Omental fat pad (tissue), 4 donors: Measurements from ENCODE around the gene ELF1. TPM values are rescaled to one million over a fixed set of nuclear protein-coding genes. Genes with fewer than 3 reads are reported as not detected.
"Not testable (repeated sequence)": the region's sequence is repeated elsewhere in the genome, so short reads cannot be mapped to it uniquely, and the experiment has no call there.

Experiments
- ATAC-seq: fragments of 150-250 bp; one replicate; pipeline ENCODE4 v1.9.1; 2016; ENCODE audit warnings: mild to moderate bottlenecking, moderate library complexity; ENCODE audit not compliant: low FRiP score
- DNase-seq: peaks from one replicate; pipeline ENCODE4 v3.0.0-alpha.2; 2019; ENCODE audit warnings: low spot score
- total RNA-seq, 4 donors: library from RNA; depleted of rRNA; stranded (reverse); fragments of >200 nt; gene quantifications; one replicate each; pipeline ENCODE4 v1.1.0, GENCODE V29; 2016
- TF ChIP-seq, protein P1 (sequence below), 3 donors: fragments of 450-650 bp; IDR thresholded peaks; one replicate each; pipeline ENCODE4 v1.5.1; 2016 to 2017; ENCODE audit warnings: antibody characterized with exemption in 3 of 3, mild to moderate bottlenecking in 3 of 3, moderate library complexity in 2 of 3

ELF1 gene
- total RNA-seq, 4 donors from 2014 or later, result 87.4 to 107 (median 89.9) TPM

DNA sequence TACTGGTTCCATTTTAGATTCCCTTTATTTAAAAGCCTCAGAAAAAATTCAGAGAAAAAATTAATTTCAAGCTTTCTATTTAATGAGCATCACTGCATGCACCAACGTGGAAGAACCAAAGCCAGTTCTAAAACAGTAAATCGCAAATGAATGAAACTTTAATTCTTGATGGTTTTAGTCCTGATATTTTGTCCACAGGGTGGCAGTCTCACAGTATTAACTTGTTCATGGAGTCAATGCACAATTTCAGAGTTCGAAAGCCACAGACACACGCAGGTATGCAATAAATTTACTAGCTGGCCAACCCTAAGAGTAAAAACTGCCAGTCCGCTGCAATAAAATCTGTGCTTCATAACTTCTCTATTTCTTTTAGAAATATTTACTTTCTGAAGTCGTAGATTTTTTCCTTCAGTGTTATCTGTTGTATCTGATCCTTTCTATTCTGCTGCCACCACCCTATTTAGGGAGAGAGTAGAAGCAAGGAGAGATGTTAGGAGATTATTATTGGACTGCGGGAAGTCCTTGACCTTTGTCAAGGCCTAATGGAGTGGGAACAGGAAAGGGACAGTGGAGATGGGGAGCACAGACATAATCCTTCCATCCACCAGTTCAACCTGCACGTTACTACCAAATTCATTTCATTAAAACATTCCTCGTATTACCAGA, 35.2 kb upstream of the ELF1 start:
- TF ChIP-seq, protein P1, sequence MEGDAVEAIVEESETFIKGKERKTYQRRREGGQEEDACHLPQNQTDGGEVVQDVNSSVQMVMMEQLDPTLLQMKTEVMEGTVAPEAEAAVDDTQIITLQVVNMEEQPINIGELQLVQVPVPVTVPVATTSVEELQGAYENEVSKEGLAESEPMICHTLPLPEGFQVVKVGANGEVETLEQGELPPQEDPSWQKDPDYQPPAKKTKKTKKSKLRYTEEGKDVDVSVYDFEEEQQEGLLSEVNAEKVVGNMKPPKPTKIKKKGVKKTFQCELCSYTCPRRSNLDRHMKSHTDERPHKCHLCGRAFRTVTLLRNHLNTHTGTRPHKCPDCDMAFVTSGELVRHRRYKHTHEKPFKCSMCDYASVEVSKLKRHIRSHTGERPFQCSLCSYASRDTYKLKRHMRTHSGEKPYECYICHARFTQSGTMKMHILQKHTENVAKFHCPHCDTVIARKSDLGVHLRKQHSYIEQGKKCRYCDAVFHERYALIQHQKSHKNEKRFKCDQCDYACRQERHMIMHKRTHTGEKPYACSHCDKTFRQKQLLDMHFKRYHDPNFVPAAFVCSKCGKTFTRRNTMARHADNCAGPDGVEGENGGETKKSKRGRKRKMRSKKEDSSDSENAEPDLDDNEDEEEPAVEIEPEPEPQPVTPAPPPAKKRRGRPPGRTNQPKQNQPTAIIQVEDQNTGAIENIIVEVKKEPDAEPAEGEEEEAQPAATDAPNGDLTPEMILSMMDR (IDR thresholded peaks at IDR 0.05), result no peak
- no peak for DNase-seq
- ATAC-seq, result peak; percentile 55

GRCh38 chr13:41053384-41053826, 34.3 kb upstream of the ELF1 start:
- ATAC-seq (peak; percentile 68), DNase-seq (no peak)
- TF ChIP-seq, protein P1 (IDR thresholded peaks at IDR 0.05), result no peak

GRCh38 chr13:41052441-41052840, 33.3 kb upstream of the ELF1 start:
- DNase-seq, result no peak
- no peak for ATAC-seq
- TF ChIP-seq, protein P1 (IDR thresholded peaks at IDR 0.05), result no peak

DNA sequence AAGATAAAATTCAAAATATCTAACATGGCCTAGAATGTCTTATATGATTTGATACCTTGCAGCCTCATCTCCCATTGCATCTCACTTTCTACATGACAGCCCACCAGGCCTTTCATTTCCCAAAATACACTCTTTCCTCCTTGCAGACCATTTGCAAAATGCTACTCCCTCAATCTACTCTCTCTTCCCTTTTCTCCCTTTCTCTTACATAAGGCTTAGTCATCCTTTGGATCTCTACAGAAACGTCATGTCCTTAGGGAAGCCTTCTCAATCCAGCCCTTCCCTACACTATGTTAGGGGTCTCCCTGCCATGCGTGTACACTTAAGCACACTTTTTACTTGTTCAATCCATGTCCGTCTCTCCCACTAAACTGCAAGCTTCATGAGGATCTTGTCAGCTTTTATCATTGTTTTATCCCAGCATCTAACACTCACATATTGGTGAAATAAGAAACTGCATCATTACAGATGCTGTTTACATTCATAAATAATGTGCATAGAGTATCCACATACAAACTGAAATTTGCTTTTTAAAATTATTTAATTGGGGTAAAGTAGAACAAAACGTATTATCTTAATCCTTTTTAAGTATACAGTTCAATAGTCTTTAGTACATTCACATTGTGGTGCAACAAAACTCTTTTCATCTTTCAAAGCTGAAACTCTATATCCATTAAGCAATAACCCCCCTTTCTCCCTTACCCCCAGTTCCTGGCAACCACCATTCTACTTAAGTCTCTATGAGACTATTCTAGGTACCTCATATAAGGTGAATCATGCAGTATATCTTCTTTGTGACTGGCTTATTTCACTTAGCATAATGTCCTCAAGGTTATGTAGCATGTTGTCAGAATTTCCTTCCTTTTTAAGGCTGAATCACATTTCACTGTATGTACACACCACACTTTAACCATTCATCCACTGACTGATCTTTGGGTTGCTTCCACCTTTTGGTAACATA, 30.6 kb upstream of the ELF1 start:
- no peak for DNase-seq
- ATAC-seq, result no peak
- TF ChIP-seq, protein P1 (IDR thresholded peaks at IDR 0.05), result no peak

- TF ChIP-seq, protein P1 (IDR thresholded peaks at IDR 0.05), result no peak
- no peak for DNase-seq
- no peak for ATAC-seq
Measured at GRCh38 chr13:41048640-41049039, 29.5 kb upstream of the ELF1 start.

- ATAC-seq, DNase-seq: not testable (repeated sequence)
Measured at GRCh38 chr13:41042419-41042818, 23.3 kb upstream of the ELF1 start.

GRCh38 chr13:41040584-41041334, 21.6 kb upstream of the ELF1 start:
- DNase-seq (no peak), ATAC-seq (no peak)
- TF ChIP-seq, protein P1 (IDR thresholded peaks at IDR 0.05), result no peak
